Brain microvascular endothelial cell (primary cell): ENCODE results near the gene FTL.

ENCODE experiments used
- DNase-seq: peaks from one replicate; pipeline ENCODE4 v3.0.0-alpha.2; 2020
- H3K27ac ChIP-seq: fragments of 250-450 bp; sonication (Bioruptor Pico); 2 replicates; pipeline ENCODE4 v1.5.1; 2020; ENCODE audit warnings: mild to moderate bottlenecking, moderate library complexity
- H3K27me3 ChIP-seq: fragments of 250-450 bp; sonication (Bioruptor Pico); replicated peaks from 2 replicates; pipeline ENCODE4 v1.5.1; 2020; ENCODE audit warnings: mild to moderate bottlenecking
- H3K36me3 ChIP-seq: fragments of 250-450 bp; sonication (Bioruptor Pico); replicated peaks from 2 replicates; pipeline ENCODE4 v1.5.1; 2020; ENCODE audit warnings: mild to moderate bottlenecking
- H3K4me3 ChIP-seq: 2 replicates; pipeline ENCODE4 v1.5.1; 2011; ENCODE audit warnings: low read depth, mild to moderate bottlenecking, control low read depth, low read length, moderate library complexity
- in situ Hi-C: cut with HindIII; loops from 2 replicates; pipeline ENCODE4 v1.10.0; 2017; ENCODE audit warnings: low sequenced_read_pairs, low pct_ligation_motif_present
- TF ChIP-seq, protein P1 (sequence below): IDR thresholded peaks from 2 replicates; pipeline ENCODE4 v1.5.1; 2011; ENCODE audit warnings: low read depth, mild to moderate bottlenecking, moderate library complexity, low read length, control low read depth, inconsistent platforms; ENCODE audit errors: missing control alignments

FTL gene

DNA sequence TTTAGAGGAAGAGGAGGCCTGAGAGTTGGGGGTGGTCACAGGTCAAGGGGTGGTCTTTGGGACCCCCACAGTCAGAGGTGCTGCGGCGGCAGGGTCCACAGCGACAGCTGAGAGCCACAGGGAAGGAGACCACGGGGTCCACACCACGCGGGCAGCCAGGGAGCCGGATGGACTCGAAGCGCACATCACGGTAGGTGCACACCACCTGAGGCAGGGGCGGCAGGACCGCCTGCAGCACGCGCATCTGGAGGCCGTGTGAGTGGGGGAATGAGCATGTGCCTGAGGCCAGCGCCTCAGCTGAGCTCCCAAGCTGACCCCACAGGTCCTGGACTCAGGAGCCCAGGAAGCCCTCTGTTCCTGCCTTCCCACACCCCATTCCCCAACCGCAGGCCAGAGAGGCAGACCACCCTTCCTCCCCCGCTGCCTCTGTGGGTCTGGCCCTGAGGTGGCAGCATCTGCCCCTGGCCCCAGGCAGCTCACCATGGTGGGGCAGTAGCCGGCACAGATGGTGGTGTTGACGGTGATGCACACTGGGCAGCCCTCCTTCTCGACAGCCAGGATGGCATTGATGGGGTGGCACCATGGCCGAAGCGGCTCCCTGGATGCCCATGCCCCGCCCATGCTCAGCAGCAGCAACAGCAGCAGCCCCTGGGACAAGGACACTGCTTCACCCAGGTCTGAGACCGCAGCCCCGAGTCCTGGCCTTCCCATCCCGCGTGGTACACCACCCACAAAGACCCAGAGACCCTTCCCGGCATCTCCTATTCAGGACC is 51.1 kb downstream of the FTL start:
- Histone ChIP-seq H3K27me3 (no peaks in the 10 kb centered on the region), H3K27ac (no peak overlapping the region), H3K36me3 (peaks cover 23% of the 10 kb centered on the region), H3K4me3 (no peak overlapping the region)
- in situ Hi-C loops = no loop called here
- no peak for DNase-seq
- TF ChIP-seq, protein P1, sequence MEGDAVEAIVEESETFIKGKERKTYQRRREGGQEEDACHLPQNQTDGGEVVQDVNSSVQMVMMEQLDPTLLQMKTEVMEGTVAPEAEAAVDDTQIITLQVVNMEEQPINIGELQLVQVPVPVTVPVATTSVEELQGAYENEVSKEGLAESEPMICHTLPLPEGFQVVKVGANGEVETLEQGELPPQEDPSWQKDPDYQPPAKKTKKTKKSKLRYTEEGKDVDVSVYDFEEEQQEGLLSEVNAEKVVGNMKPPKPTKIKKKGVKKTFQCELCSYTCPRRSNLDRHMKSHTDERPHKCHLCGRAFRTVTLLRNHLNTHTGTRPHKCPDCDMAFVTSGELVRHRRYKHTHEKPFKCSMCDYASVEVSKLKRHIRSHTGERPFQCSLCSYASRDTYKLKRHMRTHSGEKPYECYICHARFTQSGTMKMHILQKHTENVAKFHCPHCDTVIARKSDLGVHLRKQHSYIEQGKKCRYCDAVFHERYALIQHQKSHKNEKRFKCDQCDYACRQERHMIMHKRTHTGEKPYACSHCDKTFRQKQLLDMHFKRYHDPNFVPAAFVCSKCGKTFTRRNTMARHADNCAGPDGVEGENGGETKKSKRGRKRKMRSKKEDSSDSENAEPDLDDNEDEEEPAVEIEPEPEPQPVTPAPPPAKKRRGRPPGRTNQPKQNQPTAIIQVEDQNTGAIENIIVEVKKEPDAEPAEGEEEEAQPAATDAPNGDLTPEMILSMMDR = no peak
